Activated naive CD8-positive, alpha-beta T cell treated with anti-CD3 and anti-CD28 coated beads for 36 hours (primary cell): ENCODE data around the gene INTS2. TPM values are rescaled to one million over a fixed set of nuclear protein-coding genes. Genes with fewer than 3 reads are reported as not detected.

Source experiments
- DNase-seq: peaks from one replicate; pipeline ENCODE4 v3.0.0; 2021
- H3K27ac Mint-ChIP-seq: one replicate; pipeline ENCODE4 v1.8.0; 2022; ENCODE audit warnings: mild to moderate bottlenecking, moderate library complexity, mixed read lengths
- H3K27me3 Mint-ChIP-seq: one replicate; pipeline ENCODE4 v1.8.0; 2022; ENCODE audit warnings: mild to moderate bottlenecking, mixed read lengths
- H3K36me3 Mint-ChIP-seq: one replicate; pipeline ENCODE4 v1.8.0; 2021; ENCODE audit warnings: mild to moderate bottlenecking, mixed read lengths
- H3K4me1 Mint-ChIP-seq: one replicate; pipeline ENCODE4 v1.8.0; 2021; ENCODE audit warnings: mixed read lengths
- H3K4me3 Mint-ChIP-seq: one replicate; pipeline ENCODE4 v1.8.0; 2022; ENCODE audit warnings: mild to moderate bottlenecking, moderate library complexity, mixed read lengths
- H3K9me3 Mint-ChIP-seq: one replicate; pipeline ENCODE4 v1.8.0; 2022; ENCODE audit warnings: mixed read lengths
- total RNA-seq, 2 experiments: library from RNA; stranded (reverse); gene quantifications; one replicate each; pipeline ENCODE4 v1.2.3, GENCODE V29; 2021

INTS2 gene
- total RNA-seq, 2 experiments from 2014 or later, result 24.3 to 26.2 TPM

DNA sequence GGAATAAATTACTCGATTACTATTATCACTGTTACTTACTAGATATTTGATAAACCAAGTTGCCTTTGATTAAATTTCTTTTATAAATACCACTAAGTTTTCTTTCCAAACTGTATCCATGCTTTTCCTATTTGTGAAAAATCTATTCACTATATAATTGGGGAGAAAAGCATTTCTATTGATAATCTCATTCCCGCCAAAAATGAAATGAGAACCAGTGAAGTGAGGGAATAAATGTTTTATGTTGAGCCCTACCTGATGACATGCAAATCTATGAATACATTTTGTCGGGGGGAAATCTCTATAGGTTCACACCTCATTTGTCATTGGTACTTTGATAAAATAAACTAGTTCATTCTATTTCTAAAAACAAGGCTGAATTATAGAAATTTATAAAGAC, 80.1 kb downstream of the INTS2 start:
- DNase-seq, result no peak
- peaks cover 38% of the 10 kb centered on the region for H3K36me3 Mint-ChIP-seq
- H3K9me3 Mint-ChIP-seq, result no peaks in the 10 kb centered on the region
- H3K27ac Mint-ChIP-seq, result no peak overlapping the region
- H3K27me3 Mint-ChIP-seq, result no peaks in the 10 kb centered on the region
- H3K4me3 Mint-ChIP-seq, result no peak overlapping the region
- H3K4me1 Mint-ChIP-seq, result no peaks in the 10 kb centered on the region

DNA sequence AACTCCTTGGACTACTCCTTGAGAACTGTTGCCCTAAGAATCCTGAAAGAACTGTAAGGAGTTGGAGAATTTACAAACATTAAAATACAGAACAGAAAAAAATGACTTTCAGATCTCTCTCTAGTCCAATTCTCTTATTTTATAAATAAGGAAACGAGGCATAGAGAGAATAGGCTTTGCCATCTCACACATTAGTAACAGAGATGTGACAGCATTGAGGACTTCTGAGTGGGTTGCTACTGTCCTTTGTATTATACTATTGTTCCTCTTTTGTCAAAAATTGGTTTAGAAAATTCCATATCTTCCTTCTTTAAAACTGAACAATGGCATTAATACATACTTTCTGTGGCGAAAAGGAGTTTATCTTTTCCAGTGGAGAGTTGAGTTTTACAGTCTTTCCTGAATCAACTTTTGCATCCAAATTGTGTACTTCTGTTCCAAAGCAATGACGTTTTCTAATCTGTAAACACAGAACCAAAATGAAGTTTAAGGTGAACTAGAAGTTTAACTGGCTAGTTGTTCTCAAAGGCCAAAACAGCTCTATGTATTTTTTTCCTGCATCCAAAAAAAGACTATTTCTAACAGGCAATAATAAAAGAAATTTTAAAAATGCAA, 80.9 kb downstream of the INTS2 start:
- Mint-ChIP-seq H3K4me1 (no peaks in the 10 kb centered on the region), H3K36me3 (peaks cover 35% of the 10 kb centered on the region), H3K27me3 (no peaks in the 10 kb centered on the region), H3K4me3 (no peak overlapping the region), H3K27ac (no peak overlapping the region), H3K9me3 (no peaks in the 10 kb centered on the region)
- DNase-seq, result no peak

GRCh38 chr17:61846088-61846487, 81.7 kb downstream of the INTS2 start:
- H3K27me3 Mint-ChIP-seq, result no peaks in the 10 kb centered on the region
- peaks cover 36% of the 10 kb centered on the region for H3K36me3 Mint-ChIP-seq
- H3K4me1 Mint-ChIP-seq, result no peaks in the 10 kb centered on the region
- H3K4me3 Mint-ChIP-seq, result no peak overlapping the region
- no peak for DNase-seq
- H3K9me3 Mint-ChIP-seq, result no peaks in the 10 kb centered on the region
- no peak overlapping the region for H3K27ac Mint-ChIP-seq

GRCh38 chr17:61843435-61843834, 84.3 kb downstream of the INTS2 start:
- DNase-seq, result no peak
- H3K36me3 Mint-ChIP-seq, result peaks cover 34% of the 10 kb centered on the region
- no peaks in the 10 kb centered on the region for H3K9me3 Mint-ChIP-seq
- no peaks in the 10 kb centered on the region for H3K4me1 Mint-ChIP-seq
- no peak overlapping the region for H3K4me3 Mint-ChIP-seq
- no peaks in the 10 kb centered on the region for H3K27me3 Mint-ChIP-seq
- no peak overlapping the region for H3K27ac Mint-ChIP-seq

DNA sequence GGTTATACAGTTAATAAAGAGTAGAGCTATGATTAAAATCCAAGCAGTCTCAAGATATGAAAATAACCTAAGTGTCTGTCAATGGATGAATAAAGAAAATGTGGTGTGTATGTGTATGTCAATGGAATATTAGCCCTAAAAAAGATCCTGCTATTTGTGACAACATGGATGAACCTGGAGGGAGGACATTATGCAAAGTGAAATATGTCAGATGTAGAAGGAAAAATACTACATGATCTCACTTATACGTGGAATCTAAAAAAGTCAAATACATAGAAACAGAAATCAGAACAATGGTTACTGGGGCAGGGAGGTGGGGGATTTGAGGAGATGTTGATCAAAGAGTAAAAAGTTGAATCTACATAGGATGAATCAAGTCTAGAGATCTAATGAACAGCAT, 84.9 kb downstream of the INTS2 start:
- no peaks in the 10 kb centered on the region for H3K4me1 Mint-ChIP-seq
- no peaks in the 10 kb centered on the region for H3K9me3 Mint-ChIP-seq
- H3K4me3 Mint-ChIP-seq, result no peak overlapping the region

GRCh38 chr17:61839300-61839786, 88.4 kb downstream of the INTS2 start:
- no peak for DNase-seq
- peaks cover 17% of the 10 kb centered on the region for H3K36me3 Mint-ChIP-seq
- H3K4me3 Mint-ChIP-seq, result no peak overlapping the region
- no peak overlapping the region for H3K27ac Mint-ChIP-seq
- H3K27me3 Mint-ChIP-seq, result no peaks in the 10 kb centered on the region
- no peaks in the 10 kb centered on the region for H3K9me3 Mint-ChIP-seq
- no peaks in the 10 kb centered on the region for H3K4me1 Mint-ChIP-seq

More for the DNA sequence above, 84.9 kb downstream of the INTS2 start:
- H3K36me3 Mint-ChIP-seq, result peaks cover 34% of the 10 kb centered on the region
- H3K27me3 Mint-ChIP-seq, result no peaks in the 10 kb centered on the region
- no peak overlapping the region for H3K27ac Mint-ChIP-seq
- DNase-seq, result no peak

DNA sequence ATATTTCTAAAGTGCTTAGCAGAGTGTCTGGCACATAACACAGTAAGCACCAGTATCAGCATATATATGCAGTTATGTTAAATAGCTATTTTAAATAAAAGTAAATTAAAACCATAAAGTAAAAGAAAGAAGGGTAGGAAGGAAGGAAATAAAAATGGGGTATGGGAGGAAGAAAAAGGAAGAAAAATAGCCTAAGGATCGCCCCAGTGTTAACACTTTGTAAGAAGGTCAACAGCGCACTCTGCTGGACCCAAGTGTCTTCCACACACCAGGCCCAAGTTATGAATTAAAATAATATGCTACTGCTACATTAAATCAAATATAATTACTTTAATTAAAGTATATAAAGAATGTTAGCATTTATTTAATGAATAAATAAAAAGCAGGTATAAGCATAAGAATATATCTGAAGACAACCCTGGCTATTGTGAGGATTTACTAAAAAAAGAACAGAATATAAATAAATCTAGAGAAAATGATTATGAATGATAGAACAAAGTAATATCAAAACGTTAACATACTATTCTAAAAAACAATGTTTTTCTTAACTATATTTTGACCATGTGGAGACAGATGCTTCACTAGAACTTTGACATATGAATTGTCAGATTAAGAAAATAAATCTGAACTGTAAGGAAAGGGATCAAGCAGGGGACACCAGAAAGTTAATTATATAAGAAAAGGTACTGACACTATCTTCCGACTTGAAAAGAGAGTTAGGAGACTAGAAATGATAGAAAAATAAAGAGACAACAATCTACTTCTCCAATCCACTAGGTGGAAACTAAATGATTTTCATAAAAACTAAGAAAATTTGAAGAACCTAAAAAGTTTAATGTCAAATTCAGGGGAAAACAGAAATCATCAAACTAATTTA, 90.4 kb downstream of the INTS2 start:
- Mint-ChIP-seq H3K4me1 (no peaks in the 10 kb centered on the region), H3K9me3 (no peaks in the 10 kb centered on the region), H3K27me3 (no peaks in the 10 kb centered on the region), H3K27ac (no peak overlapping the region), H3K4me3 (no peak overlapping the region), H3K36me3 (peaks cover 6% of the 10 kb centered on the region)
- DNase-seq, result peak; percentile 21

- no peak for DNase-seq
- no peaks in the 10 kb centered on the region for H3K27me3 Mint-ChIP-seq
- no peaks in the 10 kb centered on the region for H3K4me1 Mint-ChIP-seq
- H3K36me3 Mint-ChIP-seq, result peaks cover 1% of the 10 kb centered on the region
- H3K4me3 Mint-ChIP-seq, result no peak overlapping the region
- H3K27ac Mint-ChIP-seq, result no peak overlapping the region
- H3K9me3 Mint-ChIP-seq, result no peaks in the 10 kb centered on the region
Measured at GRCh38 chr17:61836266-61837174, 91.3 kb downstream of the INTS2 start.

- no peak overlapping the region for H3K4me3 Mint-ChIP-seq
- DNase-seq, result no peak
- peaks cover 1% of the 10 kb centered on the region for H3K36me3 Mint-ChIP-seq
- H3K4me1 Mint-ChIP-seq, result no peaks in the 10 kb centered on the region
- no peak overlapping the region for H3K27ac Mint-ChIP-seq
- no peaks in the 10 kb centered on the region for H3K9me3 Mint-ChIP-seq
- H3K27me3 Mint-ChIP-seq, result no peaks in the 10 kb centered on the region
Measured at GRCh38 chr17:61835606-61836005, 92.2 kb downstream of the INTS2 start.

- no peak for DNase-seq
- H3K27me3 Mint-ChIP-seq, result no peaks in the 10 kb centered on the region
- no peaks in the 10 kb centered on the region for H3K4me1 Mint-ChIP-seq
- no peak overlapping the region for H3K4me3 Mint-ChIP-seq
- H3K9me3 Mint-ChIP-seq, result no peaks in the 10 kb centered on the region
- H3K27ac Mint-ChIP-seq, result no peak overlapping the region
- H3K36me3 Mint-ChIP-seq, result peaks cover 2% of the 10 kb centered on the region
Measured at GRCh38 chr17:61834610-61835009, 93.2 kb downstream of the INTS2 start.

- H3K36me3 Mint-ChIP-seq, result peaks cover 3% of the 10 kb centered on the region
- H3K27me3 Mint-ChIP-seq, result no peaks in the 10 kb centered on the region
- H3K4me3 Mint-ChIP-seq, result no peak overlapping the region
- no peak overlapping the region for H3K27ac Mint-ChIP-seq
- no peaks in the 10 kb centered on the region for H3K4me1 Mint-ChIP-seq
- no peaks in the 10 kb centered on the region for H3K9me3 Mint-ChIP-seq
- no peak for DNase-seq
Measured at GRCh38 chr17:61833536-61834193, 94.1 kb downstream of the INTS2 start.

DNA sequence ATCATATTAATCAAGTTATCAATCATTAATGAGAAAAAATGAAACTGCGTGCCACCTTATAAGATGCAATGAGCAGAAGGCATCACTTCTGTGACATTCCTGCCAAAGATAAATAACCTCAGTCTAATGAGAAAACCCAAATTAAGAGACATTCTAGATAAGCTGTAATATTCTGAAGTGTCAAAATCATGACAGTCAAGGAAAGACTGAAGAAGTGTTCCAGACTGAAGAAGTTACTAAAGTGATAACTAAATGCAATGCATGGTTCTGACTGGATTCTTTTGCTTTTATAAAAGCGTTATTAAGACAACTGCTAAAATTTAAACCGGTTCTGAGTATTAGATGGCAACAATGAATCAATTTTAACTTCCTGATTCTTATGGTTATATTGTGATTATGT, 95.3 kb downstream of the INTS2 start:
- Mint-ChIP-seq H3K36me3 (peaks cover 10% of the 10 kb centered on the region), H3K4me1 (no peaks in the 10 kb centered on the region), H3K9me3 (no peaks in the 10 kb centered on the region), H3K4me3 (no peak overlapping the region), H3K27ac (no peak overlapping the region), H3K27me3 (no peaks in the 10 kb centered on the region)
- no peak for DNase-seq

DNA sequence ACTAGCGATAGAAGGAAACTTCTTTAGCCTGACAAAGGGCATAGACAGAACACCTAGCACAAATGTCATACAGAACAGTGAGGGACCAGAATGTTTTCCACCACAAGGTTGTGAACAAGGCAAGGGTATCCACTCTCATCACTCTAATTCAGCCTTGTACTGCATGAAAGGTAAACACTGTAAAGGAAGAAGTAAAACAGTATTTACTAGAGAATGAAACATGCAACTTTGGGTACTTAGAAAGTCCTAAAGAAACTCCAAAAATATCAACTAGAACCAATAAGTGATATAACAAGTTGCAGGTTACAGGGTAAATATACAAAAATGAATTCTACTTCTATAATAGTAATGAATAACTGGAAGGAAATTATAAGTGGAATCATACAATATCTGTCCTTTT, 96.7 kb downstream of the INTS2 start:
- Mint-ChIP-seq H3K27me3 (no peaks in the 10 kb centered on the region), H3K4me1 (no peaks in the 10 kb centered on the region), H3K36me3 (peaks cover 19% of the 10 kb centered on the region), H3K9me3 (no peaks in the 10 kb centered on the region), H3K27ac (no peak overlapping the region), H3K4me3 (no peak overlapping the region)
- DNase-seq, result no peak

- H3K9me3 Mint-ChIP-seq, result no peaks in the 10 kb centered on the region
- no peak overlapping the region for H3K4me3 Mint-ChIP-seq
- no peak overlapping the region for H3K27ac Mint-ChIP-seq
- H3K4me1 Mint-ChIP-seq, result no peaks in the 10 kb centered on the region
- no peak for DNase-seq
- no peaks in the 10 kb centered on the region for H3K27me3 Mint-ChIP-seq
- H3K36me3 Mint-ChIP-seq, result peaks cover 27% of the 10 kb centered on the region
Measured at GRCh38 chr17:61828694-61829093, 99.1 kb downstream of the INTS2 start.
